K562 (cell line): ENCODE measurements around the gene RAB5A. TPM values are rescaled to one million over a fixed set of nuclear protein-coding genes. Genes with fewer than 3 reads are reported as not detected.

Experiments
- ASH1L ChIP-seq: fragments of 450-650 bp; IDR thresholded peaks from 2 replicates; pipeline ENCODE4 v1.6.1; 2018; ENCODE audit warnings: borderline replicate concordance, mild to moderate bottlenecking, low read depth; ENCODE audit not compliant: partially characterized antibody
- BCOR ChIP-seq: fragments of 450-650 bp; IDR thresholded peaks from 2 replicates; pipeline ENCODE4 v1.6.1; 2016
- ETS2 ChIP-seq: IDR thresholded peaks from 2 replicates; pipeline ENCODE4 v1.6.1; 2016; ENCODE audit warnings: borderline replicate concordance, missing genetic modification characterization, mild to moderate bottlenecking, moderate library complexity, missing compliant biosample characterization; ENCODE audit not compliant: poor library complexity, severe bottlenecking
- MAZ ChIP-seq, 2 experiments: fragments of 450-650 bp in 1 of 2; sonication (generic) in 1 of 2; formaldehyde crosslinking; IDR thresholded peaks in 1 of 2; conservative IDR thresholded peaks in 1 of 2; 2 replicates each; pipeline versions ENCODE4 v1.4.0 to v1.5.0; 2020; ENCODE audit warnings: mild to moderate bottlenecking in 1 of 2, missing genetic modification reagents in 1 of 2
- PHTF2 ChIP-seq: fragments of 250-450 bp; sonication (Bioruptor Pico); IDR thresholded peaks from 2 replicates; pipeline ENCODE4 v1.5.0; 2021; ENCODE audit warnings: mild to moderate bottlenecking
- PTTG1 ChIP-seq: fragments of 450-650 bp; IDR thresholded peaks from 2 replicates; pipeline ENCODE4 v1.6.1; 2016; ENCODE audit warnings: low read depth, mild to moderate bottlenecking, missing genetic modification characterization, missing compliant biosample characterization
- RBBP5 ChIP-seq: fragments of 200-600 bp; sonication (generic); IDR thresholded peaks from 2 replicates; pipeline ENCODE4 v1.6.1; 2012; ENCODE audit warnings: borderline replicate concordance, mild to moderate bottlenecking, low read length, control low read depth, inconsistent platforms; ENCODE audit not compliant: insufficient read depth, poor library complexity, severe bottlenecking
- SP1 ChIP-seq: sonication (generic); formaldehyde crosslinking; IDR thresholded peaks from 2 replicates; pipeline ENCODE4 v1.8.1; 2022; ENCODE audit warnings: mild to moderate bottlenecking, missing genetic modification reagents
- TEAD4 ChIP-seq, 2 experiments: sonication (generic) in 1 of 2; formaldehyde crosslinking in 1 of 2; IDR thresholded peaks; 2 replicates each; pipeline versions ENCODE4 v1.6.1 to v1.8.0; 2012 to 2022; ENCODE audit warnings: borderline replicate concordance in 1 of 2, inconsistent platforms in 1 of 2, low read length in 1 of 2, mild to moderate bottlenecking in 1 of 2, missing genetic modification reagents in 1 of 2
- U2AF1 ChIP-seq: fragments of 200-400 bp; formaldehyde crosslinking; optimal IDR thresholded peaks from 2 replicates; pipeline ENCODE3; 2017; ENCODE audit warnings: mild to moderate bottlenecking, low read depth, low read length, moderate library complexity
- ZNF12 ChIP-seq: sonication (generic); formaldehyde crosslinking; IDR thresholded peaks from 2 replicates; pipeline ENCODE4 v1.4.0; 2020; ENCODE audit warnings: mild to moderate bottlenecking, missing genetic modification reagents
- ZNF277 ChIP-seq: fragments of 250-450 bp; sonication (Bioruptor Pico); IDR thresholded peaks from 2 replicates; pipeline ENCODE4 v1.8.0; 2022; ENCODE audit warnings: inconsistent platforms, mild to moderate bottlenecking, moderate library complexity, borderline replicate concordance
- ZNF586 ChIP-seq: fragments of 450-650 bp; formaldehyde crosslinking; conservative IDR thresholded peaks from 2 replicates; pipeline ENCODE4 v1.4.0; 2020; ENCODE audit warnings: mild to moderate bottlenecking, moderate library complexity
- ZNF76 ChIP-seq: fragments of 250-450 bp; sonication (Bioruptor Pico); IDR thresholded peaks from 2 replicates; pipeline ENCODE4 v1.4.0; 2020; ENCODE audit warnings: mild to moderate bottlenecking, moderate library complexity, borderline replicate concordance
- ZNF766 ChIP-seq: fragments of 200-800 bp; sonication (Bioruptor generic); conservative IDR thresholded peaks from 2 replicates; pipeline ENCODE4 v1.6.1; 2016; ENCODE audit warnings: missing genetic modification characterization, missing compliant biosample characterization
- polyA plus RNA-seq, 8 experiments: library from polyadenylated mRNA; depleted of rRNA in 4 of 8; stranded (reverse) in 5 of 8; unstranded in 3 of 8; fragments of >200 nt; fragmentation: Nextera tagmentation in 2 of 8; fragmentation: Illumina TruSeq in 1 of 8; extraction: Ambion mirVana in 2 of 8; extraction: Trizol in 1 of 8; gene quantifications; 2 replicates each; pipeline versions ENCODE4 v1.2.1 to v1.2.3, GENCODE V29; 2011 to 2014; ENCODE audit warnings: inconsistent platforms in 1 of 8, missing spikeins in 1 of 8
- total RNA-seq, 7 experiments: library from RNA; depleted of rRNA in 6 of 7; stranded (reverse); fragments of >200 nt in 6 of 7; fragmentation: Illumina TruSeq in 2 of 7; extraction: Trizol in 2 of 7; gene quantifications; 2 replicates each; pipeline versions ENCODE4 v1.2.1 to v1.2.3, GENCODE V29; 2011 to 2021; ENCODE audit warnings: low replicate concordance in 1 of 7
- TF ChIP-seq, protein P1 (sequence below), 2 experiments: fragments of 150-350 bp in 1 of 2; IDR thresholded peaks; 2 replicates each; pipeline ENCODE4 v1.6.1; 2012 to 2016; ENCODE audit warnings: low read depth in 2 of 2, low read length in 2 of 2, mild to moderate bottlenecking in 1 of 2, moderate library complexity in 1 of 2
- TF ChIP-seq, protein P2 (sequence below): fragments of 450-650 bp; formaldehyde crosslinking; conservative IDR thresholded peaks from 2 replicates; pipeline ENCODE4 v1.4.0; 2022; ENCODE audit warnings: mild to moderate bottlenecking, missing genetic modification characterization
- TF ChIP-seq, protein P3 (sequence below): fragments of 450-650 bp; formaldehyde crosslinking; IDR thresholded peaks from 2 replicates; pipeline ENCODE4 v1.4.0; 2022; ENCODE audit warnings: missing genetic modification characterization

RAB5A gene
- total and polyA plus RNA-seq, 9 of the 15 experiments (the other 6 are each of a cell fraction or from before 2014, with no cell fraction given) = 28.3 to 64.2 (median 49.0) TPM

- TF ChIP-seq ZNF766 (CRISPR knock-in tag) (no peak), ETS2 (no peak), BCOR (peak; percentile 69), PTTG1 (tag) (no peak), ZNF277 (no peak), MAZ (CRISPR knock-in tag; conservative IDR thresholded peaks at IDR 0.05 in 1 of 2, IDR thresholded peaks at IDR 0.05 in 1 of 2) (no peak), ZNF586 (CRISPR knock-in tag) (no peak), PHTF2 (CRISPR knock-in tag) (no peak), ZNF12 (no peak), ASH1L (peak; percentile 64), SP1 (CRISPR knock-in tag) (no peak), RBBP5 (no peak), ZNF76 (CRISPR knock-in tag) (no peak), U2AF1 (no peak), TEAD4 (IDR thresholded peaks at IDR 0.05; ENCODE audit: low read length) (no peak), TEAD4 (CRISPR knock-in tag; IDR thresholded peaks at IDR 0.05; ENCODE audit: borderline replicate concordance) (no peak)
- TF ChIP-seq, protein P1, sequence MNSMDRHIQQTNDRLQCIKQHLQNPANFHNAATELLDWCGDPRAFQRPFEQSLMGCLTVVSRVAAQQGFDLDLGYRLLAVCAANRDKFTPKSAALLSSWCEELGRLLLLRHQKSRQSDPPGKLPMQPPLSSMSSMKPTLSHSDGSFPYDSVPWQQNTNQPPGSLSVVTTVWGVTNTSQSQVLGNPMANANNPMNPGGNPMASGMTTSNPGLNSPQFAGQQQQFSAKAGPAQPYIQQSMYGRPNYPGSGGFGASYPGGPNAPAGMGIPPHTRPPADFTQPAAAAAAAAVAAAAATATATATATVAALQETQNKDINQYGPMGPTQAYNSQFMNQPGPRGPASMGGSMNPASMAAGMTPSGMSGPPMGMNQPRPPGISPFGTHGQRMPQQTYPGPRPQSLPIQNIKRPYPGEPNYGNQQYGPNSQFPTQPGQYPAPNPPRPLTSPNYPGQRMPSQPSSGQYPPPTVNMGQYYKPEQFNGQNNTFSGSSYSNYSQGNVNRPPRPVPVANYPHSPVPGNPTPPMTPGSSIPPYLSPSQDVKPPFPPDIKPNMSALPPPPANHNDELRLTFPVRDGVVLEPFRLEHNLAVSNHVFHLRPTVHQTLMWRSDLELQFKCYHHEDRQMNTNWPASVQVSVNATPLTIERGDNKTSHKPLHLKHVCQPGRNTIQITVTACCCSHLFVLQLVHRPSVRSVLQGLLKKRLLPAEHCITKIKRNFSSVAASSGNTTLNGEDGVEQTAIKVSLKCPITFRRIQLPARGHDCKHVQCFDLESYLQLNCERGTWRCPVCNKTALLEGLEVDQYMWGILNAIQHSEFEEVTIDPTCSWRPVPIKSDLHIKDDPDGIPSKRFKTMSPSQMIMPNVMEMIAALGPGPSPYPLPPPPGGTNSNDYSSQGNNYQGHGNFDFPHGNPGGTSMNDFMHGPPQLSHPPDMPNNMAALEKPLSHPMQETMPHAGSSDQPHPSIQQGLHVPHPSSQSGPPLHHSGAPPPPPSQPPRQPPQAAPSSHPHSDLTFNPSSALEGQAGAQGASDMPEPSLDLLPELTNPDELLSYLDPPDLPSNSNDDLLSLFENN (IDR thresholded peaks at IDR 0.05; ENCODE audit: low read depth in 2 of 2, low read length in 2 of 2) = no peak
- TF ChIP-seq, protein P2, sequence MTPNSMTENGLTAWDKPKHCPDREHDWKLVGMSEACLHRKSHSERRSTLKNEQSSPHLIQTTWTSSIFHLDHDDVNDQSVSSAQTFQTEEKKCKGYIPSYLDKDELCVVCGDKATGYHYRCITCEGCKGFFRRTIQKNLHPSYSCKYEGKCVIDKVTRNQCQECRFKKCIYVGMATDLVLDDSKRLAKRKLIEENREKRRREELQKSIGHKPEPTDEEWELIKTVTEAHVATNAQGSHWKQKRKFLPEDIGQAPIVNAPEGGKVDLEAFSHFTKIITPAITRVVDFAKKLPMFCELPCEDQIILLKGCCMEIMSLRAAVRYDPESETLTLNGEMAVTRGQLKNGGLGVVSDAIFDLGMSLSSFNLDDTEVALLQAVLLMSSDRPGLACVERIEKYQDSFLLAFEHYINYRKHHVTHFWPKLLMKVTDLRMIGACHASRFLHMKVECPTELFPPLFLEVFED = peak; percentile 96
- TF ChIP-seq, protein P3, sequence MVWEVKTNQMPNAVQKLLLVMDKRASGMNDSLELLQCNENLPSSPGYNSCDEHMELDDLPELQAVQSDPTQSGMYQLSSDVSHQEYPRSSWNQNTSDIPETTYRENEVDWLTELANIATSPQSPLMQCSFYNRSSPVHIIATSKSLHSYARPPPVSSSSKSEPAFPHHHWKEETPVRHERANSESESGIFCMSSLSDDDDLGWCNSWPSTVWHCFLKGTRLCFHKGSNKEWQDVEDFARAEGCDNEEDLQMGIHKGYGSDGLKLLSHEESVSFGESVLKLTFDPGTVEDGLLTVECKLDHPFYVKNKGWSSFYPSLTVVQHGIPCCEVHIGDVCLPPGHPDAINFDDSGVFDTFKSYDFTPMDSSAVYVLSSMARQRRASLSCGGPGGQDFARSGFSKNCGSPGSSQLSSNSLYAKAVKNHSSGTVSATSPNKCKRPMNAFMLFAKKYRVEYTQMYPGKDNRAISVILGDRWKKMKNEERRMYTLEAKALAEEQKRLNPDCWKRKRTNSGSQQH (CRISPR knock-in tag) = peak; percentile 90
Measured at GRCh38 chr3:19934098-19934566, 12.8 kb upstream of the RAB5A start, which contains the start of gene EFHB (continued).
